SJCRH30 (cell line): Measurements from ENCODE around the gene EXOC6B. TPM values are rescaled to one million over a fixed set of nuclear protein-coding genes. Genes with fewer than 3 reads are reported as not detected.

ENCODE experiments used
- DNase-seq, 2 experiments: peaks; one replicate each; pipeline ENCODE4 v3.0.0-alpha.2; 2015 to 2020
- H3K27ac ChIP-seq: fragments of 250-450 bp; sonication (Bioruptor Pico); 2 replicates; pipeline ENCODE4 v1.5.1; 2020; ENCODE audit warnings: mild to moderate bottlenecking, moderate library complexity
- H3K27me3 ChIP-seq: fragments of 250-450 bp; sonication (Bioruptor Pico); 2 replicates; pipeline ENCODE4 v1.5.1; 2020; ENCODE audit warnings: mild to moderate bottlenecking, moderate library complexity
- H3K36me3 ChIP-seq: fragments of 250-450 bp; sonication (Bioruptor Pico); 2 replicates; pipeline ENCODE4 v1.5.1; 2020; ENCODE audit warnings: mild to moderate bottlenecking, moderate library complexity
- H3K4me1 ChIP-seq: fragments of 250-450 bp; sonication (Bioruptor Pico); 2 replicates; pipeline ENCODE4 v1.5.1; 2020; ENCODE audit warnings: mild to moderate bottlenecking, moderate library complexity
- H3K4me3 ChIP-seq: fragments of 250-450 bp; sonication (Bioruptor Pico); 2 replicates; pipeline ENCODE4 v1.5.1; 2020; ENCODE audit warnings: mild to moderate bottlenecking, moderate library complexity
- H3K9me3 ChIP-seq: fragments of 250-450 bp; sonication (Bioruptor Pico); replicated peaks from 2 replicates; pipeline ENCODE4 v1.5.1; 2020; ENCODE audit warnings: mild to moderate bottlenecking, moderate library complexity
- total RNA-seq: library from RNA; depleted of rRNA; stranded (reverse); fragments of >200 nt; shearing (Covaris generic); gene quantifications from 2 replicates; pipeline ENCODE4 v1.2.3, GENCODE V29; 2014

EXOC6B gene
- total RNA-seq, 1 experiment from 2014 or later = 24.8 TPM

DNA sequence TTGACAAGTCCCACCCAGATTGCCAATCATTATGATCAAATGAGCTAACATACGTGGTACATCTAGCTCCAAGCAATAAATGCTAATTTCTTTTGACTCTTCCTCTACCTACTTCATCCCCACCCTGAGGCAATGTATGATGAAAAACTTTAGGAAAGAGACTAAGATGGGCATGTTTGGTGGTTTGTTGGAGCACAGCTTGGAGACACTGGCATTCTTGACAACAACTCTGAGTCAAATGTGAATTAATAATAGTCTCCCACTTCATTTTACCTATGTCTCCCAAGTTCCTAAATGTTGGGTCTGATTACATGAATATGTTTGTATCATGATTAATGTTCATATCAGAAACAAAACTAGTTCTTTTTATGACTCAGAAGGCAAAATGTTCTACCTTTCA is 36.6 kb downstream of the EXOC6B start:
- no peaks in the 10 kb centered on the region for H3K36me3 ChIP-seq
- no peak overlapping the region for H3K4me3 ChIP-seq
- peaks cover 4% of the 10 kb centered on the region; the same call in 1 of the 2 replicates for H3K4me1 ChIP-seq
- H3K9me3 ChIP-seq = no peaks in the 10 kb centered on the region
- H3K27ac ChIP-seq = no peak overlapping the region
- H3K27me3 ChIP-seq = no peaks in the 10 kb centered on the region
- no peak for DNase-seq

DNA sequence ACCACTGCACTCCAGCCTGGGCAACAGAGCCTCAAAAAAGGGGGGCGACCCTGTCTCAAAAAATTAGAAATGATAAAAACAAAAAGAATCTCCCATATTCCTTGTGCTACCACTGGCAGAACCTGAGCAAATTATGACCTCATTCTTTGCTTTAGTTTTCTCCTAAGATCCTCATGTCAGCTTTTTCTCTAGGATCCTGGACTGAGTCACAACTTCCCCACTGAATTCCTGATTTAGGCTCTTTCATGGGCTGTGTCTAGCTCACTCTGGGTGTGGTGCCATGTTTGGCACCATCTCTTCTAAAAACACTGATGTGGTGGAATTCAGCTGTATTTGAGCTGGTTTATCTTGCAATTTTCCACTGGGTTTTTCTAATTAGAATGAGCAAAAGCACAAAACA is 37.1 kb downstream of the EXOC6B start:
- DNase-seq = no peak
- H3K27me3 ChIP-seq = no peaks in the 10 kb centered on the region
- no peaks in the 10 kb centered on the region for H3K4me1 ChIP-seq
- no peaks in the 10 kb centered on the region for H3K9me3 ChIP-seq
- no peak overlapping the region for H3K4me3 ChIP-seq
- no peaks in the 10 kb centered on the region for H3K36me3 ChIP-seq
- H3K27ac ChIP-seq = no peak overlapping the region

DNA sequence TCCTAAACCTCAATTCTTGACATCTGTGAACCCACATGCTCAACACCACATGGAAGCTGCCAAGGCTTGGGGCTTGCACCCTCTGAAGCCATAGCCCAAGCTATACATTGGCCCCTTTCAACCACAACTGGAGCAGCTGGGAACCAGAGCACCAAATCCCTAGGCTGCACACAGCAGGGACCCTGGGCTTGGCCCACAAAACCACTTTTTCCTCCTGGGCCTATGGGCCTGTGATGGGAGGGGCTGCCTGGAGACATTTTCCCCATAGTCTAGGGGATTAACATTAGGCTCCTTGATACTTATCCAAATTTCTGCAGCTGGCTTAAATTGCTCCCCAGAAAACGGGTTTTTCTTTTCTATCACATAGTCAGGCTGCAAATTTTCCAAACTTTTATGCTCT is 40.3 kb downstream of the EXOC6B start:
- no peak for DNase-seq
- Histone ChIP-seq H3K4me3 (no peak overlapping the region), H3K4me1 (peaks cover 5% of the 10 kb centered on the region), H3K9me3 (no peaks in the 10 kb centered on the region), H3K27me3 (no peaks in the 10 kb centered on the region), H3K27ac (no peak overlapping the region), H3K36me3 (no peaks in the 10 kb centered on the region)

DNA sequence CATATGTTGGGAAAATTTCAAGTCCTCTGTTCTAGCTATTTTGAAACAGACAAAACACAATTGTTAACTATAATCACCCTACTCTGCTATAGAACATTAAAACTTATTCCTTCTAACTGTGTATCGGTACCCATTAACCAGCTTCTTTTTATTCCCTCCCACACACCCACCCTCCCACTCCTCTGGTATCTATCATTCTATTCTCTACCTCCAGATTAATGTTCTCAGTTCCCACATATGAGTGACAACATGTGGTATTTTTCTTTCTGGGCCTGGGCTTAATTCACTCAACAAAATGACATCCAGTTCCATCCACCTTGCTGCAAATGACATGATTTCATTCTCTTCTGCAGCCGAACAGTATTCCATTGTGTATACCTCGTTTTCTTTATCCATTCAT is 43.3 kb downstream of the EXOC6B start:
- Histone ChIP-seq H3K36me3 (no peaks in the 10 kb centered on the region), H3K4me1 (peaks cover 8% of the 10 kb centered on the region), H3K27ac (no peak overlapping the region), H3K4me3 (no peak overlapping the region), H3K27me3 (no peaks in the 10 kb centered on the region), H3K9me3 (no peaks in the 10 kb centered on the region)
- DNase-seq = no peak

- no peaks in the 10 kb centered on the region for H3K9me3 ChIP-seq
- no peak overlapping the region for H3K4me3 ChIP-seq
- H3K27me3 ChIP-seq = no peaks in the 10 kb centered on the region
- H3K36me3 ChIP-seq = no peaks in the 10 kb centered on the region
- no peak overlapping the region for H3K27ac ChIP-seq
- no peak for DNase-seq
- peaks cover 8% of the 10 kb centered on the region for H3K4me1 ChIP-seq
These were observed 44.4 kb downstream of the EXOC6B start for GRCh38 chr2:72781480-72781879.

GRCh38 chr2:72780477-72780876 is 45.4 kb downstream of the EXOC6B start:
- Histone ChIP-seq H3K27ac (no peak overlapping the region), H3K36me3 (no peaks in the 10 kb centered on the region), H3K27me3 (no peaks in the 10 kb centered on the region), H3K4me3 (no peak overlapping the region), H3K9me3 (no peaks in the 10 kb centered on the region), H3K4me1 (peaks cover 8% of the 10 kb centered on the region)
- DNase-seq = peak in 1 of 2 experiments; percentile 51

GRCh38 chr2:72779495-72779894 is 46.3 kb downstream of the EXOC6B start:
- no peaks in the 10 kb centered on the region for H3K27me3 ChIP-seq
- peaks cover 8% of the 10 kb centered on the region for H3K4me1 ChIP-seq
- no peaks in the 10 kb centered on the region for H3K9me3 ChIP-seq
- H3K27ac ChIP-seq = no peak overlapping the region
- no peak for DNase-seq
- no peaks in the 10 kb centered on the region for H3K36me3 ChIP-seq
- H3K4me3 ChIP-seq = no peak overlapping the region

DNA sequence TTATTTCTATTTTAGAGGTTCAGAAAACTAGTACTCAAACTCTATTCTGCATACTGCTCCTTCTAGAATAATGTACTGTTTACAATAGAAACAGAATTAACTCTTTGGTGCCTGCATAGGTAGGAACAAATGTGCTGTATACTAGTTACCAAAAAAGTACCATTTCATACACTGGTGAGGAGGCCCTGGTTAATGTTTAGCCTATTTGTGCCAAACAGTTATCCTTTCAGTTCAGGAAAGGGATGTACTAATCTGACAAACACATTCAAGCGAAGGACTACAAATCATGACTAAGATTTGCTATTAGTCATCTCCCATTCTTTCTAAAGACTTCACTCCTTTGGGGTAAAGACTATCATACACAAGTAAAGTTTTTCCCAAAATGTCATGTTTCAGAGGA is 47.4 kb downstream of the EXOC6B start:
- no peaks in the 10 kb centered on the region for H3K27me3 ChIP-seq
- H3K27ac ChIP-seq = no peak overlapping the region
- H3K4me3 ChIP-seq = no peak overlapping the region
- H3K9me3 ChIP-seq = no peaks in the 10 kb centered on the region
- H3K4me1 ChIP-seq = peaks cover 8% of the 10 kb centered on the region
- DNase-seq = no peak
- H3K36me3 ChIP-seq = no peaks in the 10 kb centered on the region

- no peaks in the 10 kb centered on the region for H3K9me3 ChIP-seq
- peak; percentile 64 to 88 for DNase-seq
These were observed 54.9 kb downstream of the EXOC6B start for GRCh38 chr2:72770879-72771461.

GRCh38 chr2:72765997-72766609 is 59.7 kb downstream of the EXOC6B start:
- DNase-seq = no peak
- peaks cover 2% of the 10 kb centered on the region; the same call in 1 of the 2 replicates for H3K9me3 ChIP-seq
- no peaks in the 10 kb centered on the region for H3K4me1 ChIP-seq
- H3K27ac ChIP-seq = no peak overlapping the region
- no peaks in the 10 kb centered on the region for H3K27me3 ChIP-seq
- no peak overlapping the region for H3K4me3 ChIP-seq
- H3K36me3 ChIP-seq = no peaks in the 10 kb centered on the region

More at GRCh38 chr2:72770879-72771461, 54.9 kb downstream of the EXOC6B start:
- Histone ChIP-seq H3K4me3 (no peak overlapping the region), H3K27me3 (no peaks in the 10 kb centered on the region), H3K4me1 (no peaks in the 10 kb centered on the region), H3K27ac (no peak overlapping the region), H3K36me3 (no peaks in the 10 kb centered on the region)

DNA sequence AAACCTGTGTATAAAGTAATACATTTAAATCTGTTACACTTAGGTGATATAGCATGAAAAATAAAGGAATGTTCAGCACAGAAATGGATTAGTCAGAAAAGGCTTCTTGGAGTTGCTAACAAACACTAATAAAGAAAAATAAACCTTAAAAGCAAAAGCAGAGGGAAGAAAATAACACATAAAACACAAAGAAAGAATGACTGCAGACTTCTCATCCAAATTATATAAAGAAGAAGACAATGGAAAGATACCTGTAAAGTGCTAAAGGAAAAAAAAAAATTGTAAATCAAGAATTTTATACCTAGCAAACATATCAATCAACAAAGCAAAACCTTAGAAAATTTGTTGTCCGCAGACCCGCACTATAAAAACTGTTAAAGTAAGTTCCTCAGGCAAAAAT is 63.6 kb downstream of the EXOC6B start:
- H3K27me3 ChIP-seq = no peaks in the 10 kb centered on the region
- peaks cover 2% of the 10 kb centered on the region; the same call in 1 of the 2 replicates for H3K9me3 ChIP-seq
- H3K27ac ChIP-seq = no peak overlapping the region
- no peaks in the 10 kb centered on the region for H3K36me3 ChIP-seq
- DNase-seq = no peak
- no peak overlapping the region for H3K4me3 ChIP-seq
- H3K4me1 ChIP-seq = peaks cover 5% of the 10 kb centered on the region

DNA sequence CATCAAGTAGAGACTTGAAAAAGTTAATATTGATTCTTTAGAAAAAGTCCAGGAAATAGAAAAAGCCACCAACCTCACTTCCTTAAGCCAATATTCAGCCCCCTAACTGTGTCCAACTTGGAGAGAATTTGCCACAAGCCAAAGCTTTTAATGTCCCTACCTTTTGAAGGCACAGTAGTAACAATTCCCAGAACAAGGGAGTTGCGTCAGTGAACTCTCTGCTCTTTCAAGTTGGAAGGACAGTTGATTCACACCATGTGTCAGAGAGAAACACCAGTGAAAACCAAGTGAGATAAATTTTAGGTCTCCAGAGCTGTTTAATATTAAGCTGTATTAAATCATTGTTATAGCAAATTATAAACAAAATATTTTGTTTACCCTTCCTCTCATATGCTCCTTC is 66.1 kb downstream of the EXOC6B start:
- Histone ChIP-seq H3K4me3 (no peak overlapping the region), H3K36me3 (no peaks in the 10 kb centered on the region), H3K4me1 (peaks cover 18% of the 10 kb centered on the region), H3K9me3 (peaks cover 2% of the 10 kb centered on the region; the same call in 1 of the 2 replicates), H3K27me3 (no peaks in the 10 kb centered on the region), H3K27ac (no peak overlapping the region)
- DNase-seq = no peak

DNA sequence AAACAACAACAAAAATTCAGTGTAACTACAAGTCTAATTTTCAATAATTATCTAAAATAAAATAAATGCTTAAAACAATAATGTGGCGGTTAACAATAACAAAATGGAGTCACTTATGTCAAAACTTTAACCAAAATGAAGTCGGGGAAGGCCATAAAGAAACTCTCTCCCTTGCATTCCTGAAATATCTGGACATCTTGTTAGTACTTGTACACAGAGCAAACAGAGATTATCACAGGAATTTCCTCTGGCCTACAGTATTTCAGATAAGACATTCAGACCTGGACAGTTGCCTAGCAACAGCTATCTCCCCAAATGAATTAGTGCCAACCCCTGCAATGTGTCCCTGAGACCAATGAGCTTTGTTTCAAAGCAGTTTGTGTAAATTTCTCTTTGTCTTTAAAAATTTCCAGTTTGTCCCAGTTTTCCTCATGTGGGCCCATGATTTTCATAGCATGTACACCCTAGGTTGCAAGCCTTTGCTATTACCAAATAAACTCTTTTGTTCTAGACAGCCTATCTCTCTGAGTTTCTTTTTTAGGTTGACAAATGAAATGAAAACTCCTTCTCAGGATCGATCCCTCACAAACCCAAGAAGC is 68.6 kb downstream of the EXOC6B start:
- no peaks in the 10 kb centered on the region; the same call in 1 of the 2 replicates for H3K9me3 ChIP-seq
- no peaks in the 10 kb centered on the region for H3K36me3 ChIP-seq
- H3K27me3 ChIP-seq = no peaks in the 10 kb centered on the region
- no peak overlapping the region for H3K4me3 ChIP-seq
- peaks cover 18% of the 10 kb centered on the region for H3K4me1 ChIP-seq
- H3K27ac ChIP-seq = no peak overlapping the region
- peak; percentile 59 to 63 for DNase-seq

- Histone ChIP-seq H3K4me1 (peaks cover 18% of the 10 kb centered on the region), H3K4me3 (no peak overlapping the region), H3K36me3 (no peaks in the 10 kb centered on the region), H3K27ac (no peak overlapping the region), H3K9me3 (no peaks in the 10 kb centered on the region), H3K27me3 (no peaks in the 10 kb centered on the region)
- peak; percentile 10 to 30 for DNase-seq
These were observed 70.0 kb downstream of the EXOC6B start for GRCh38 chr2:72755647-72756423.
